Astrocyte (in vitro differentiated cells and primary cell): ENCODE data around the gene ST3GAL6. TPM values are rescaled to one million over a fixed set of nuclear protein-coding genes. Genes with fewer than 3 reads are reported as not detected.

Experiments used
- DNase-seq: peaks from one replicate; pipeline ENCODE4 v3.0.0-alpha.2; 2010; ENCODE audit warnings: low read depth
- FAIRE-seq: peaks from 2 replicates; lab custom pipeline; 2011; peaks lifted over from hg19 to GRCh38; lab: Jason Lieb, UNC
- H2AFZ ChIP-seq: 2 replicates; pipeline ENCODE4 v1.6.0; 2012; ENCODE audit warnings: low read depth, low read length, inconsistent platforms
- H3K27ac ChIP-seq: 2 replicates; pipeline ENCODE4 v1.5.1; 2011; ENCODE audit warnings: low read depth, low read length, inconsistent platforms
- H3K27me3 ChIP-seq: 2 replicates; pipeline ENCODE4 v1.6.0; 2011; ENCODE audit warnings: low read length, inconsistent platforms; ENCODE audit not compliant: insufficient read depth
- H3K36me3 ChIP-seq: 2 replicates; pipeline ENCODE4 v1.5.1; 2011; ENCODE audit warnings: low read length, inconsistent platforms; ENCODE audit not compliant: insufficient read depth
- H3K4me1 ChIP-seq: 2 replicates; pipeline ENCODE4 v1.5.1; 2011; ENCODE audit warnings: low read length, inconsistent platforms; ENCODE audit not compliant: insufficient read depth
- H3K4me2 ChIP-seq: 2 replicates; pipeline ENCODE4 v1.6.0; 2012; ENCODE audit warnings: low read length, inconsistent platforms
- H3K4me3 ChIP-seq: 2 replicates; pipeline ENCODE4 v1.5.1; 2011; ENCODE audit warnings: low read depth, mild to moderate bottlenecking, low read length, inconsistent platforms; ENCODE audit not compliant: insufficient read depth
- H3K79me2 ChIP-seq: 2 replicates; pipeline ENCODE4 v1.6.0; 2012; ENCODE audit warnings: mild to moderate bottlenecking, low read length, inconsistent platforms; ENCODE audit not compliant: insufficient read depth
- H3K9ac ChIP-seq: 2 replicates; pipeline ENCODE4 v1.6.0; 2012; ENCODE audit warnings: mild to moderate bottlenecking, low read length, inconsistent platforms
- H3K9me3 ChIP-seq: 2 replicates; pipeline ENCODE4 v1.5.1; 2012; ENCODE audit warnings: low read depth, mild to moderate bottlenecking, low read length, inconsistent platforms; ENCODE audit not compliant: insufficient read depth
- H4K20me1 ChIP-seq: 2 replicates; pipeline ENCODE4 v1.6.0; 2012; ENCODE audit warnings: low read length, inconsistent platforms; ENCODE audit not compliant: insufficient read depth
- H3K27ac Mint-ChIP-seq: one replicate; pipeline ENCODE4 v1.8.0; 2021; ENCODE audit warnings: mild to moderate bottlenecking, mixed read lengths; ENCODE audit not compliant: unreplicated experiment
- H3K27me3 Mint-ChIP-seq: one replicate; pipeline ENCODE4 v1.8.0; 2021; ENCODE audit warnings: low read depth, mixed read lengths; ENCODE audit not compliant: unreplicated experiment
- H3K36me3 Mint-ChIP-seq: one replicate; pipeline ENCODE4 v1.8.0; 2021; ENCODE audit warnings: low read depth, mixed read lengths; ENCODE audit not compliant: unreplicated experiment
- H3K4me1 Mint-ChIP-seq: one replicate; pipeline ENCODE4 v1.8.0; 2021; ENCODE audit warnings: low read depth, mixed read lengths; ENCODE audit not compliant: unreplicated experiment
- H3K4me3 Mint-ChIP-seq: one replicate; pipeline ENCODE4 v1.8.0; 2021; ENCODE audit warnings: mild to moderate bottlenecking, moderate library complexity, mixed read lengths; ENCODE audit not compliant: unreplicated experiment
- H3K9me3 Mint-ChIP-seq: one replicate; pipeline ENCODE4 v1.8.0; 2021; ENCODE audit warnings: mild to moderate bottlenecking, mixed read lengths; ENCODE audit not compliant: unreplicated experiment
- CTCF ChIP-seq: IDR thresholded peaks from 2 replicates; pipeline ENCODE4 v1.5.1; 2011; ENCODE audit warnings: low read depth, mild to moderate bottlenecking, inconsistent platforms, low read length, moderate library complexity; ENCODE audit not compliant: insufficient read depth
- EZH2 ChIP-seq: IDR thresholded peaks from 2 replicates; pipeline ENCODE4 v1.6.1; 2012; ENCODE audit warnings: mild to moderate bottlenecking, low read length, inconsistent platforms; ENCODE audit not compliant: insufficient read depth
- total RNA-seq: library from RNA; stranded (reverse); gene quantifications from 2 replicates; pipeline ENCODE4 v1.2.1, GENCODE V29; 2021

The ST3GAL6 gene
- total RNA-seq, 1 donor from 2014 or later, result 4.8 TPM

- no peaks in the 10 kb centered on the region for H3K79me2 ChIP-seq
- FAIRE-seq, result no peak
- peaks cover 3% of the 10 kb centered on the region for H3K27me3 Mint-ChIP-seq
- H3K9ac ChIP-seq, result no peak overlapping the region
- peaks cover 3% of the 10 kb centered on the region for H3K4me1 Mint-ChIP-seq
- H3K4me3 Mint-ChIP-seq, result no peak overlapping the region
- no peaks in the 10 kb centered on the region for H4K20me1 ChIP-seq
- DNase-seq, result no peak
- no peaks in the 10 kb centered on the region for H3K9me3 Mint-ChIP-seq
- no peak overlapping the region for H3K27ac Mint-ChIP-seq
- TF ChIP-seq EZH2, result no peak
- H2AFZ ChIP-seq, result no peak overlapping the region
- no peak overlapping the region for H3K4me3 ChIP-seq
- no peaks in the 10 kb centered on the region for H3K4me1 ChIP-seq
- H3K36me3 ChIP-seq, result no peaks in the 10 kb centered on the region
- H3K27me3 ChIP-seq, result no peaks in the 10 kb centered on the region
- no peak overlapping the region for H3K4me2 ChIP-seq
- H3K9me3 ChIP-seq, result no peaks in the 10 kb centered on the region
- no peaks in the 10 kb centered on the region for H3K36me3 Mint-ChIP-seq
- H3K27ac ChIP-seq, result no peak overlapping the region
Observed at GRCh38 chr3:98718730-98719129, 44.4 kb upstream of the ST3GAL6 start.

GRCh38 chr3:98721776-98722175, 41.4 kb upstream of the ST3GAL6 start:
- Histone ChIP-seq H2AFZ (no peak overlapping the region), H3K36me3 (no peaks in the 10 kb centered on the region), H3K9me3 (no peaks in the 10 kb centered on the region), H3K4me2 (no peak overlapping the region), H3K4me3 (no peak overlapping the region), H3K9ac (no peak overlapping the region), H4K20me1 (no peaks in the 10 kb centered on the region), H3K27me3 (no peaks in the 10 kb centered on the region), H3K27ac (no peak overlapping the region), H3K79me2 (no peaks in the 10 kb centered on the region), H3K4me1 (no peaks in the 10 kb centered on the region)
- DNase-seq (no peak), FAIRE-seq (no peak)
- Mint-ChIP-seq H3K36me3 (no peaks in the 10 kb centered on the region), H3K4me1 (peaks cover 6% of the 10 kb centered on the region), H3K27me3 (peaks cover 4% of the 10 kb centered on the region), H3K4me3 (no peak overlapping the region), H3K9me3 (no peaks in the 10 kb centered on the region), H3K27ac (no peak overlapping the region)
- no peak for TF ChIP-seq CTCF
- no peak for TF ChIP-seq EZH2

GRCh38 chr3:98722389-98722788, 40.8 kb upstream of the ST3GAL6 start:
- H3K27ac ChIP-seq, result no peak overlapping the region
- no peaks in the 10 kb centered on the region for H3K36me3 Mint-ChIP-seq
- H3K27me3 ChIP-seq, result no peaks in the 10 kb centered on the region
- H2AFZ ChIP-seq, result no peak overlapping the region
- H3K9me3 ChIP-seq, result no peaks in the 10 kb centered on the region
- no peak overlapping the region for H3K4me3 Mint-ChIP-seq
- TF ChIP-seq EZH2 (no peak), CTCF (no peak)
- H3K4me2 ChIP-seq, result no peak overlapping the region
- H3K4me1 Mint-ChIP-seq, result peaks cover 6% of the 10 kb centered on the region
- no peak overlapping the region for H3K4me3 ChIP-seq
- H3K4me1 ChIP-seq, result no peaks in the 10 kb centered on the region
- peaks cover 4% of the 10 kb centered on the region for H3K27me3 Mint-ChIP-seq
- FAIRE-seq (no peak), DNase-seq (no peak)
- no peak overlapping the region for H3K9ac ChIP-seq
- H3K27ac Mint-ChIP-seq, result no peak overlapping the region
- no peaks in the 10 kb centered on the region for H3K79me2 ChIP-seq
- H3K9me3 Mint-ChIP-seq, result no peaks in the 10 kb centered on the region
- H3K36me3 ChIP-seq, result no peaks in the 10 kb centered on the region
- no peaks in the 10 kb centered on the region for H4K20me1 ChIP-seq
